A673 (cell line): ENCODE results near the gene CST6.

Experiments
- EZH2 ChIP-seq: fragments of 200-600 bp; sonication (generic); IDR thresholded peaks from 2 replicates; pipeline ENCODE4 v1.6.1; 2017; ENCODE audit warnings: borderline replicate concordance, low read depth, mild to moderate bottlenecking, mixed read lengths, antibody characterized with exemption, low read length; ENCODE audit not compliant: poor library complexity, severe bottlenecking
- TF ChIP-seq, protein P1 (sequence below): fragments of 300-800, 200-600 bp; sonication (generic); conservative IDR thresholded peaks from 2 replicates; pipeline ENCODE4 v1.5.1; 2017; ENCODE audit warnings: low read depth, mild to moderate bottlenecking, antibody characterized with exemption, low read length, moderate library complexity, mixed read lengths

DNA sequence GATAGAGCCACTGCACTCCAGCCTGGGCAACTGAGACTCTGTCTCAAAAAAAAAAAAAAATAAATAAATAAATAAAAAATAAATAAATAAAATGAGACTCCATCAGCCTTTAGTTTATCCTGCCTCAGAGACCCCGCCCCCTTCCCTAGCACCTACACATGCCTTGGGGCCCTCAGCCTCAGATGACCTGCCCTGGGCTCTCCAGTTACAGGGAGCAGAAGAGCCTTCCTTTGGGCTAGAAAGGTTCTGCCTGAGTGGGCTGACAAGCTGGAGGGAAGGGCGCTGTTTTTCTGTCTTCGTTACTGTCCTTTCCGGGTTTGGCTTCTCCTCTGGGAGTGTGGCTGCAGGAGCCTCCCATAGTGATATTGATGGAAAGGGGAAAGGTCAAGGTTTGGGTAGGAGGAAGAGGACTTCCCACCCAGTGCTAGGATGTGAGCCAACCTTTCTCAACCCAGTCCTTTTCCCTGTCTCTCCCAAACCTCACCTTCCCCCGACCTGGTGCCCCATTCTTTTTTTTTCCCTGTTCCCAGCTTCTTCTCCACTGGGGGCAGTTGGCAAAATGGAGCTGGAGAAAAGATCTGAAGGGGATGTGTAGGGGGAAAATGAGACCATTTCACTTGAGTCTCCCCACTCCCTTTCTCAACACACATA lies 38.9 kb downstream of the CST6 start:
- TF ChIP-seq, protein P1, sequence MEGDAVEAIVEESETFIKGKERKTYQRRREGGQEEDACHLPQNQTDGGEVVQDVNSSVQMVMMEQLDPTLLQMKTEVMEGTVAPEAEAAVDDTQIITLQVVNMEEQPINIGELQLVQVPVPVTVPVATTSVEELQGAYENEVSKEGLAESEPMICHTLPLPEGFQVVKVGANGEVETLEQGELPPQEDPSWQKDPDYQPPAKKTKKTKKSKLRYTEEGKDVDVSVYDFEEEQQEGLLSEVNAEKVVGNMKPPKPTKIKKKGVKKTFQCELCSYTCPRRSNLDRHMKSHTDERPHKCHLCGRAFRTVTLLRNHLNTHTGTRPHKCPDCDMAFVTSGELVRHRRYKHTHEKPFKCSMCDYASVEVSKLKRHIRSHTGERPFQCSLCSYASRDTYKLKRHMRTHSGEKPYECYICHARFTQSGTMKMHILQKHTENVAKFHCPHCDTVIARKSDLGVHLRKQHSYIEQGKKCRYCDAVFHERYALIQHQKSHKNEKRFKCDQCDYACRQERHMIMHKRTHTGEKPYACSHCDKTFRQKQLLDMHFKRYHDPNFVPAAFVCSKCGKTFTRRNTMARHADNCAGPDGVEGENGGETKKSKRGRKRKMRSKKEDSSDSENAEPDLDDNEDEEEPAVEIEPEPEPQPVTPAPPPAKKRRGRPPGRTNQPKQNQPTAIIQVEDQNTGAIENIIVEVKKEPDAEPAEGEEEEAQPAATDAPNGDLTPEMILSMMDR: no peak
- no peak for TF ChIP-seq EZH2
